Iris pigment epithelial cell (primary cell): ENCODE measurements around the gene RETREG3.
A peak's percentile ranks its signal among the peaks of the same experiment; 100 is the strongest.
"Not testable (repeated sequence)": the region's sequence is repeated elsewhere in the genome, so short reads cannot be mapped to it uniquely, and the experiment has no call there.

Experiments used
- DNase-seq: peaks from one replicate; pipeline ENCODE4 v3.0.0-alpha.2; 2011; ENCODE audit warnings: low read depth

The RETREG3 gene

GRCh38 chr17:42553161-42553818, 55.9 kb downstream of the RETREG3 start:
- no peak for DNase-seq

- DNase-seq = not testable (repeated sequence)
Measured at GRCh38 chr17:42552736-42553135, 56.4 kb downstream of the RETREG3 start, which contains the start of gene HSD17B1. Gene HSD17B1, plus strand, starts transcription at chr17:42552923. Its CDS starts 11 bp downstream, at chr17:42552934.

GRCh38 chr17:42548993-42549755, 60.0 kb downstream of the RETREG3 start:
- DNase-seq = no peak

GRCh38 chr17:42548070-42548837, 60.9 kb downstream of the RETREG3 start:
- peak; percentile 56 for DNase-seq

GRCh38 chr17:42547698-42548069, 61.5 kb downstream of the RETREG3 start:
- no peak for DNase-seq

GRCh38 chr17:42547001-42547461, 62.1 kb downstream of the RETREG3 start:
- DNase-seq = no peak

- not testable (repeated sequence) for DNase-seq
Measured at GRCh38 chr17:42545755-42546505, 63.2 kb downstream of the RETREG3 start.

- DNase-seq = no peak
Measured at GRCh38 chr17:42544874-42545283, 64.3 kb downstream of the RETREG3 start.

- no peak for DNase-seq
Measured at GRCh38 chr17:42543190-42544079, 65.7 kb downstream of the RETREG3 start.

- no peak for DNase-seq
Measured at GRCh38 chr17:42541041-42541833, 67.9 kb downstream of the RETREG3 start.

GRCh38 chr17:42540558-42540957, 68.6 kb downstream of the RETREG3 start:
- not testable (repeated sequence) for DNase-seq

GRCh38 chr17:42538482-42538881, 70.7 kb downstream of the RETREG3 start:
- DNase-seq = no peak

- DNase-seq = no peak
Measured at GRCh38 chr17:42537826-42538451, 71.2 kb downstream of the RETREG3 start.

- DNase-seq = no peak
Measured at GRCh38 chr17:42537156-42537805, 71.9 kb downstream of the RETREG3 start.

GRCh38 chr17:42536372-42537155, 72.6 kb downstream of the RETREG3 start:
- peak; percentile 69 for DNase-seq

GRCh38 chr17:42536048-42536371, 73.2 kb downstream of the RETREG3 start, which contains the start of gene NAGLU:
Gene NAGLU, plus strand, starts transcription at chr17:42536241. Its CDS starts 32 bp downstream, at chr17:42536273.
- DNase-seq = peak; percentile 79

GRCh38 chr17:42535155-42536047, 73.8 kb downstream of the RETREG3 start:
- no peak for DNase-seq
